NCI-H748 treated with DMSO at 0.1 percent for 48 hours (cell line): ENCODE data around the gene PDE1A.
A peak's percentile ranks its signal among the peaks of the same experiment; 100 is the strongest.
"Not testable (repeated sequence)": the region's sequence is repeated elsewhere in the genome, so short reads cannot be mapped to it uniquely, and the experiment has no call there.

Experiments used
- DNase-seq: peaks from one replicate; lab custom pipeline; 2025; lab: John Stamatoyannopoulos, UW

The PDE1A gene

GRCh38 chr2:182358601-182359000 is 68.2 kb downstream of the PDE1A start:
- DNase-seq, result no peak

GRCh38 chr2:182355815-182356214 is 71.0 kb downstream of the PDE1A start:
- DNase-seq, result no peak

- no peak for DNase-seq
Measured at GRCh38 chr2:182351427-182351826, 75.4 kb downstream of the PDE1A start.

GRCh38 chr2:182349268-182349667 is 77.6 kb downstream of the PDE1A start:
- no peak for DNase-seq

- DNase-seq, result no peak
Measured at GRCh38 chr2:182345384-182345783, 81.5 kb downstream of the PDE1A start.

GRCh38 chr2:182330451-182331305 is 96.2 kb downstream of the PDE1A start:
- no peak for DNase-seq

- DNase-seq, result no peak
Measured at GRCh38 chr2:182324665-182325064, 102.2 kb downstream of the PDE1A start.

GRCh38 chr2:182321096-182321495 is 105.7 kb downstream of the PDE1A start:
- DNase-seq, result no peak

- no peak for DNase-seq
Measured at GRCh38 chr2:182319556-182320505, 107.0 kb downstream of the PDE1A start.

GRCh38 chr2:182318466-182319220 is 108.2 kb downstream of the PDE1A start:
- DNase-seq, result no peak

GRCh38 chr2:182316950-182317349 is 109.9 kb downstream of the PDE1A start:
- no peak for DNase-seq

GRCh38 chr2:182302972-182303371 is 123.9 kb downstream of the PDE1A start:
- no peak for DNase-seq

- no peak for DNase-seq
Measured at GRCh38 chr2:182302174-182302573, 124.7 kb downstream of the PDE1A start.

- DNase-seq, result no peak
Measured at GRCh38 chr2:182301093-182301492, 125.7 kb downstream of the PDE1A start.

GRCh38 chr2:182300608-182301007 is 126.2 kb downstream of the PDE1A start:
- peak; percentile 58 for DNase-seq

GRCh38 chr2:182299632-182300031 is 127.2 kb downstream of the PDE1A start:
- DNase-seq, result no peak

- DNase-seq, result no peak
Measured at GRCh38 chr2:182298456-182298855, 128.4 kb downstream of the PDE1A start.

- no peak for DNase-seq
Measured at GRCh38 chr2:182291296-182291695, 135.5 kb downstream of the PDE1A start.

GRCh38 chr2:182283512-182283911 is 143.3 kb downstream of the PDE1A start:
- DNase-seq, result no peak

GRCh38 chr2:182281276-182281675 is 145.6 kb downstream of the PDE1A start:
- DNase-seq, result no peak

- DNase-seq, result no peak
Measured at GRCh38 chr2:182280118-182280517, 146.7 kb downstream of the PDE1A start.

GRCh38 chr2:182276662-182277061 is 150.2 kb downstream of the PDE1A start:
- DNase-seq, result not testable (repeated sequence)
